Panc1 (cell line): ENCODE measurements around the gene BOK. TPM values are rescaled to one million over a fixed set of nuclear protein-coding genes. Genes with fewer than 3 reads are reported as not detected.

Experiments used
- ATAC-seq: fragments of 200-7000 bp; cut with Tn5 transposase; 2 replicates; pipeline ENCODE4 v1.9.1; 2020; ENCODE audit warnings: mild to moderate bottlenecking, moderate library complexity
- BruUV-seq: library from RNA; stranded (reverse); fragments of 400-500 nt; replicated peaks from 2 replicates; lab custom pipeline; 2021; lab: Mats Ljungman, UMichigan
- CTCF ChIA-PET: fragments of 300-600 bp; sonication (Branson Sonifier 250); formaldehyde crosslinking; loops from one replicate; lab custom pipeline; 2022; ENCODE audit warnings: antibody characterized with exemption; lab: Charles Lee
- POLR2A ChIA-PET: fragments of 300-600 bp; sonication (Branson Sonifier 250); formaldehyde crosslinking; loops from one replicate; lab custom pipeline; 2022; ENCODE audit warnings: antibody characterized with exemption; lab: Charles Lee
- DNase-seq: peaks from one replicate; pipeline ENCODE4 v3.0.0-alpha.2; 2010; ENCODE audit warnings: low read depth, low spot score
- H3K27ac ChIP-seq: 2 replicates; pipeline ENCODE4 v1.5.1; 2011; ENCODE audit warnings: mild to moderate bottlenecking, low read length, inconsistent platforms
- H3K27me3 ChIP-seq: fragments of 200-500 bp; sonication (Bioruptor generic); 2 replicates; pipeline ENCODE4 v1.6.0; 2014; ENCODE audit warnings: low read length, inconsistent platforms; ENCODE audit not compliant: control insufficient read depth, insufficient read depth
- H3K36me3 ChIP-seq: fragments of 200-500 bp; sonication (Bioruptor generic); 2 replicates; pipeline ENCODE4 v1.5.1; 2014; ENCODE audit warnings: inconsistent platforms, mild to moderate bottlenecking, low read length, moderate library complexity; ENCODE audit not compliant: control insufficient read depth, insufficient read depth
- H3K4me1 ChIP-seq: 2 replicates; pipeline ENCODE4 v1.5.1; 2011; ENCODE audit warnings: inconsistent platforms, mild to moderate bottlenecking, low read length, moderate library complexity; ENCODE audit not compliant: control insufficient read depth, insufficient read depth
- H3K4me3 ChIP-seq, 2 experiments: 2 replicates each; pipeline ENCODE4 v1.5.1; 2011 to 2012; ENCODE audit warnings: low read depth in 2 of 2, low read length in 2 of 2, mild to moderate bottlenecking in 2 of 2, inconsistent platforms in 1 of 2, moderate library complexity in 1 of 2
- H3K9me3 ChIP-seq: fragments of 200-500 bp; sonication (Bioruptor generic); 2 replicates; pipeline ENCODE4 v1.5.1; 2014; ENCODE audit warnings: low read depth, mild to moderate bottlenecking, inconsistent platforms, low read length, moderate library complexity; ENCODE audit not compliant: control insufficient read depth, insufficient read depth
- CTCF ChIP-seq: fragments of 450-650 bp; IDR thresholded peaks from 2 replicates; pipeline ENCODE4 v1.5.1; 2017; ENCODE audit warnings: mild to moderate bottlenecking
- POLR2AphosphoS5 ChIP-seq: IDR thresholded peaks from 2 replicates; pipeline ENCODE4 v1.6.1; 2012; ENCODE audit warnings: mild to moderate bottlenecking, low read depth, low read length, moderate library complexity
- REST ChIP-seq, 2 experiments: IDR thresholded peaks; 2 replicates each; pipeline ENCODE4 v1.6.1; 2011 to 2012; ENCODE audit warnings: low read depth in 2 of 2, control low read depth in 1 of 2, low read length in 1 of 2, mild to moderate bottlenecking in 1 of 2, moderate library complexity in 1 of 2; ENCODE audit not compliant: insufficient read depth in 1 of 2
- SIN3A ChIP-seq: IDR thresholded peaks from 2 replicates; pipeline ENCODE4 v1.6.1; 2012; ENCODE audit warnings: low read depth, mild to moderate bottlenecking, low read length, moderate library complexity, borderline replicate concordance; ENCODE audit not compliant: insufficient read depth
- TCF7L2 ChIP-seq: IDR thresholded peaks from 2 replicates; pipeline ENCODE4 v1.6.1; 2011; ENCODE audit warnings: mild to moderate bottlenecking, low read depth, low read length, inconsistent platforms
- in situ Hi-C: cut with HindIII; loops from 2 replicates; pipeline ENCODE4 v1.10.0; 2016; ENCODE audit warnings: low sequenced_read_pairs, low pct_unique_long_range_greater_than_20kb
- intact Hi-C: fragments of 100-400 bp; cut with micrococcal nuclease; formaldehyde crosslinking; loops from one replicate; pipeline ENCODE4 v1.10.0; 2022; ENCODE audit not compliant: unreplicated experiment
- total RNA-seq: library from RNA; stranded (reverse); gene quantifications from one replicate; pipeline ENCODE4 v1.2.1, GENCODE V29; 2021; ENCODE audit not compliant: unreplicated experiment

The BOK gene
- total RNA-seq, 1 experiment from 2014 or later = 39.1 TPM

GRCh38 chr2:241601841-241602240, 43.3 kb downstream of the BOK start:
- TF ChIP-seq CTCF (no peak), POLR2AphosphoS5 (no peak), SIN3A (no peak), REST (IDR thresholded peaks at IDR 0.05; ENCODE audit: insufficient read depth in 1 of 2, low read depth in 2 of 2, low read length in 1 of 2) (no peak), TCF7L2 (no peak)
- intact Hi-C loops (no loop called here), in situ Hi-C loops (no loop called here)
- Histone ChIP-seq H3K9me3 (no peaks in the 10 kb centered on the region), H3K27me3 (no peaks in the 10 kb centered on the region), H3K4me3 (no peak overlapping the region), H3K27ac (no peak overlapping the region), H3K36me3 (peaks cover 7% of the 10 kb centered on the region), H3K4me1 (no peaks in the 10 kb centered on the region)
- no peak for DNase-seq
- no TSS peak for BruUV-seq
- ATAC-seq = no peak
- CTCF ChIA-PET = interaction anchor here (0.7 kb wide), 1 partner anchor 28 kb away, joined by 3 read pairs; no protein-coding TSS in a partner anchor
- POLR2A ChIA-PET = no interaction called here

- CTCF ChIA-PET = interaction anchor here (0.7 kb wide), 1 partner anchor 27 kb away, joined by 3 read pairs; no protein-coding TSS in a partner anchor
These were observed 44.2 kb downstream of the BOK start for GRCh38 chr2:241602720-241603119.

More at GRCh38 chr2:241602720-241603119, 44.2 kb downstream of the BOK start:
- Histone ChIP-seq H3K36me3 (peaks cover 7% of the 10 kb centered on the region), H3K4me1 (no peaks in the 10 kb centered on the region), H3K27ac (no peak overlapping the region), H3K4me3 (no peak overlapping the region), H3K27me3 (no peaks in the 10 kb centered on the region), H3K9me3 (no peaks in the 10 kb centered on the region)
- no TSS peak for BruUV-seq
- no peak for TF ChIP-seq TCF7L2
- TF ChIP-seq CTCF = no peak
- in situ Hi-C loops (no loop called here), intact Hi-C loops (no loop called here)
- ATAC-seq (no peak), DNase-seq (no peak)
- POLR2A ChIA-PET = no interaction called here
